PC-9 (cell line): ENCODE data around the gene SLC41A3. TPM values are rescaled to one million over a fixed set of nuclear protein-coding genes. Genes with fewer than 3 reads are reported as not detected.

Experiments
- BruUV-seq: library from RNA; stranded (reverse); fragments of 400-500 nt; replicated peaks from 2 replicates; lab custom pipeline; 2021; lab: Mats Ljungman, UMichigan
- CTCF ChIA-PET: fragments of 300-600 bp; sonication (Branson Sonifier 250); formaldehyde crosslinking; loops from one replicate; lab custom pipeline; 2022; ENCODE audit warnings: antibody characterized with exemption; lab: Charles Lee
- POLR2A ChIA-PET: fragments of 300-600 bp; sonication (Branson Sonifier 250); formaldehyde crosslinking; loops from one replicate; lab custom pipeline; 2022; ENCODE audit warnings: antibody characterized with exemption; ENCODE audit not compliant: unreplicated experiment; lab: Charles Lee
- DNase-seq, 2 experiments: peaks; one replicate each; pipeline versions ENCODE4 v3.0.0 to v3.0.0-alpha.2; 2015 to 2022; ENCODE audit warnings: mixed read lengths in 1 of 2
- H2AFZ ChIP-seq: fragments of 200-600 bp; sonication (generic); 2 replicates; pipeline ENCODE4 v1.8.1; 2017; ENCODE audit warnings: antibody characterized with exemption
- H3F3A ChIP-seq: fragments of 200-600 bp; sonication (generic); 2 replicates; pipeline ENCODE4 v1.8.1; 2017; ENCODE audit warnings: antibody characterized with exemption, mild to moderate bottlenecking, low read depth; ENCODE audit not compliant: insufficient read depth
- H3K27ac ChIP-seq: fragments of 200-600 bp; sonication (generic); 2 replicates; pipeline ENCODE4 v1.6.1; 2016; ENCODE audit warnings: mixed run types
- H3K27me3 ChIP-seq: fragments of 200-600 bp; sonication (generic); 2 replicates; pipeline ENCODE4 v1.6.1; 2016; ENCODE audit warnings: low read depth, mixed run types; ENCODE audit not compliant: insufficient read depth
- H3K36me3 ChIP-seq: fragments of 200-600 bp; sonication (generic); 2 replicates; pipeline ENCODE4 v1.6.1; 2016; ENCODE audit warnings: low read depth, mixed run types
- H3K4me1 ChIP-seq: fragments of 200-600 bp; sonication (generic); replicated peaks from 2 replicates; pipeline ENCODE4 v1.6.1; 2016; ENCODE audit warnings: mixed run types; ENCODE audit not compliant: insufficient read depth
- H3K4me2 ChIP-seq: fragments of 200-600 bp; sonication (generic); 2 replicates; pipeline ENCODE4 v1.6.1; 2017; ENCODE audit warnings: mixed run types
- H3K4me3 ChIP-seq: fragments of 200-600 bp; sonication (generic); 2 replicates; pipeline ENCODE4 v1.6.1; 2016; ENCODE audit warnings: mixed run types
- H3K79me2 ChIP-seq: fragments of 200-600 bp; sonication (generic); 2 replicates; pipeline ENCODE4 v1.6.1; 2017; ENCODE audit warnings: low read depth, mixed run types
- H3K9me2 ChIP-seq: fragments of 200-600 bp; sonication (generic); 2 replicates; pipeline ENCODE4 v1.8.1; 2017; ENCODE audit warnings: mild to moderate bottlenecking; ENCODE audit not compliant: insufficient read depth
- H3K9me3 ChIP-seq: fragments of 200-600 bp; sonication (generic); 2 replicates; pipeline ENCODE4 v1.8.1; 2016; ENCODE audit warnings: low read depth; ENCODE audit not compliant: insufficient read depth
- H4K20me1 ChIP-seq: fragments of 200-600 bp; sonication (generic); 2 replicates; pipeline ENCODE4 v1.8.1; 2017; ENCODE audit not compliant: insufficient read depth
- CTCF ChIP-seq: fragments of 200-600 bp; sonication (generic); conservative IDR thresholded peaks from 2 replicates; pipeline ENCODE4 v1.6.1; 2017; ENCODE audit warnings: mixed run types, antibody characterized with exemption, mild to moderate bottlenecking, moderate library complexity
- EZH2 ChIP-seq: fragments of 200-600 bp; sonication (generic); IDR thresholded peaks from 2 replicates; pipeline ENCODE4 v1.8.0; 2017; ENCODE audit warnings: antibody characterized with exemption, low read depth
- intact Hi-C: fragments of 100-400 bp; cut with micrococcal nuclease; formaldehyde crosslinking; loops from one replicate; pipeline ENCODE4 v1.10.0; 2022; ENCODE audit not compliant: unreplicated experiment
- total RNA-seq: library from RNA; stranded (reverse); gene quantifications from 2 replicates; pipeline ENCODE4 v1.2.3, GENCODE V29; 2021

Gene SLC41A3
- total RNA-seq, 1 experiment from 2014 or later, result 67.0 TPM

- TF ChIP-seq EZH2, result no peak
- no peak for TF ChIP-seq CTCF
- H4K20me1 ChIP-seq, result no peaks in the 10 kb centered on the region
- H3K4me2 ChIP-seq, result no peak overlapping the region
- no peak overlapping the region for H2AFZ ChIP-seq
- H3K79me2 ChIP-seq, result no peaks in the 10 kb centered on the region
- CTCF ChIA-PET, result no interaction called here
- peaks cover 10% of the 10 kb centered on the region for H3K4me1 ChIP-seq
- POLR2A ChIA-PET, result no interaction called here
- H3K9me3 ChIP-seq, result no peaks in the 10 kb centered on the region; the same call in none of the 2 replicates
- no peaks in the 10 kb centered on the region for H3K9me2 ChIP-seq
- peaks cover 11% of the 10 kb centered on the region; the same call in 1 of the 2 replicates for H3F3A ChIP-seq
- no TSS peak for BruUV-seq
- no peaks in the 10 kb centered on the region for H3K27me3 ChIP-seq
- no peak overlapping the region for H3K27ac ChIP-seq
- H3K4me3 ChIP-seq, result no peak overlapping the region
- no peaks in the 10 kb centered on the region for H3K36me3 ChIP-seq
- no peak for DNase-seq
- intact Hi-C loops, result no loop called here
These were observed 3.7 kb upstream of the SLC41A3 start for GRCh38 chr3:126087552-126088175.

DNA sequence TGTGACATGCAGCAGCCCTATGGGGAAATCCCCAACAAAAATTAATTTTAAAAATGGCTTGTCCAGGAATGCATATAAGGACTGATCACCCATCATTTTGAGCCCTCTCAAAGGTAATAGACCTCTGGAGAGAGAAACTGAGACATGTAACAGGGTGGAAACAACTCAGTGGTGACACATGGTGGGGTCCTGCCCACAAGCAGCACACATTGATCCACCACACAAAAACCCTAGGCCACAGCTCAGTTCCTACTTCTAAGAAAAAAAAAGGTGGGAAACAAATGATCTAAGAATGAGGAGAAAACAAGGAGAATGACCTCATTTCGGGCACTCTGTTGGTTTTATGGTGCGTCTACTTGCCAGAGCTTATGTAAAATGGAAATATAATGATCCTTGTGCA lies 1.9 kb upstream of the SLC41A3 start:
- no peak overlapping the region for H3K4me2 ChIP-seq
- no TSS peak for BruUV-seq
- no peaks in the 10 kb centered on the region for H3K9me2 ChIP-seq
- ChIA-PET CTCF (no interaction called here), POLR2A (no interaction called here)
- H3K36me3 ChIP-seq, result no peaks in the 10 kb centered on the region
- no peak overlapping the region for H3K27ac ChIP-seq
- H4K20me1 ChIP-seq, result no peaks in the 10 kb centered on the region
- no peak overlapping the region for H3K4me3 ChIP-seq
- peaks cover 23% of the 10 kb centered on the region for H3K4me1 ChIP-seq
- H3K9me3 ChIP-seq, result no peaks in the 10 kb centered on the region; the same call in none of the 2 replicates
- DNase-seq, result no peak
- peaks cover 25% of the 10 kb centered on the region; the same call in 1 of the 2 replicates for H3F3A ChIP-seq
- intact Hi-C loops, result loop anchor here (2.0 kb wide), 1 partner anchor 157 kb away; no protein-coding TSS in a partner anchor
- no peaks in the 10 kb centered on the region for H3K27me3 ChIP-seq
- H3K79me2 ChIP-seq, result no peaks in the 10 kb centered on the region
- H2AFZ ChIP-seq, result no peak overlapping the region
- no peak for TF ChIP-seq EZH2
- no peak for TF ChIP-seq CTCF

GRCh38 chr3:126085276-126085675 lies 1.4 kb upstream of the SLC41A3 start:
- ChIA-PET POLR2A (no interaction called here), CTCF (no interaction called here)
- Histone ChIP-seq H2AFZ (peak overlapping the region; percentile 85), H3K27ac (no peak overlapping the region), H4K20me1 (no peaks in the 10 kb centered on the region), H3K79me2 (no peaks in the 10 kb centered on the region), H3K36me3 (no peaks in the 10 kb centered on the region), H3K4me3 (no peak overlapping the region), H3K9me2 (no peaks in the 10 kb centered on the region), H3K4me2 (peak overlapping the region; percentile 84), H3F3A (peaks cover 26% of the 10 kb centered on the region; the same call in 1 of the 2 replicates), H3K4me1 (peaks cover 23% of the 10 kb centered on the region), H3K9me3 (no peaks in the 10 kb centered on the region; the same call in none of the 2 replicates), H3K27me3 (no peaks in the 10 kb centered on the region)
- no peak for TF ChIP-seq CTCF
- intact Hi-C loops, result loop anchor here (2.0 kb wide), 1 partner anchor 156 kb away; no protein-coding TSS in a partner anchor
- DNase-seq, result no peak
- no TSS peak for BruUV-seq
